ENCODE results near the gene TUBB4B.

TUBB4B gene

GRCh38 chr9:137241490-137242268 is 592 bp downstream of the TUBB4B start (continued):
- TF ChIP-seq PRDM10 (tag by site-specific recombination; IDR thresholded peaks at IDR 0.05) (no peak), ZNF280D (tag by site-specific recombination; IDR thresholded peaks at IDR 0.05) (no peak), KLF7 (tag by site-specific recombination; IDR thresholded peaks at IDR 0.05; ENCODE audit: borderline replicate concordance) (0 out of 2 replicates have a peak, but pooled peaks have one; percentile 17), ZBTB48 (tag by site-specific recombination; IDR thresholded peaks at IDR 0.05) (no peak), ZXDB (tag by site-specific recombination; IDR thresholded peaks at IDR 0.05) (0 out of 2 replicates have a peak, but pooled peaks have one; percentile 21), CTCF (tag by site-specific recombination; IDR thresholded peaks at IDR 0.05) (no peak), ZNF19 (tag by site-specific recombination; IDR thresholded peaks at IDR 0.05; ENCODE audit: low read depth) (no peak), EGR2 (tag by site-specific recombination; IDR thresholded peaks at IDR 0.05; ENCODE audit: low read depth) (no peak), GLI2 (tag by site-specific recombination; IDR thresholded peaks at IDR 0.05; ENCODE audit: borderline replicate concordance, low read depth) (no peak), ZNF692 (tag by site-specific recombination; IDR thresholded peaks at IDR 0.05) (no peak), ZNF18 (tag by site-specific recombination; IDR thresholded peaks at IDR 0.05) (no peak), ZNF169 (tag by site-specific recombination; IDR thresholded peaks at IDR 0.05) (no peak), ZNF335 (tag by site-specific recombination; conservative IDR thresholded peaks at IDR 0.05) (no peak), ZBTB10 (tag by site-specific recombination; IDR thresholded peaks at IDR 0.05) (no peak), WT1 (tag by site-specific recombination; IDR thresholded peaks at IDR 0.05) (no peak), ZNF600 (tag by site-specific recombination; IDR thresholded peaks at IDR 0.05) (no peak), ZNF157 (tag by site-specific recombination; IDR thresholded peaks at IDR 0.05) (no peak), HOXC10 (CRISPR knock-in tag; IDR thresholded peaks at IDR 0.05) (no peak), ELK4 (IDR thresholded peaks at IDR 0.05; ENCODE audit: borderline replicate concordance, low read depth, low read length) (no peak), ZNF426 (tag by site-specific recombination; IDR thresholded peaks at IDR 0.05) (no peak)

Measured in HEK293 (cell line).